Coronary artery (tissue), 2 donors: Measurements from ENCODE around the gene UBE2F.

ENCODE experiments used
- DNase-seq: peaks from one replicate; pipeline ENCODE4 v3.0.0-alpha.2; 2017; ENCODE audit warnings: low spot score
- H3K27ac ChIP-seq, 2 donors: fragments of 200-600 bp; sonication (generic); one replicate each; pipeline ENCODE4 v1.5.1; 2016 to 2019
- H3K4me3 ChIP-seq: fragments of 200-600 bp; sonication (generic); 2 replicates; pipeline ENCODE4 v1.5.1; 2016; ENCODE audit warnings: mild to moderate bottlenecking, moderate library complexity
- CTCF ChIP-seq: fragments of 200-600 bp; sonication (generic); IDR thresholded peaks from one replicate; pipeline ENCODE4 v1.5.1; 2019; ENCODE audit warnings: antibody characterized with exemption

Gene UBE2F

DNA sequence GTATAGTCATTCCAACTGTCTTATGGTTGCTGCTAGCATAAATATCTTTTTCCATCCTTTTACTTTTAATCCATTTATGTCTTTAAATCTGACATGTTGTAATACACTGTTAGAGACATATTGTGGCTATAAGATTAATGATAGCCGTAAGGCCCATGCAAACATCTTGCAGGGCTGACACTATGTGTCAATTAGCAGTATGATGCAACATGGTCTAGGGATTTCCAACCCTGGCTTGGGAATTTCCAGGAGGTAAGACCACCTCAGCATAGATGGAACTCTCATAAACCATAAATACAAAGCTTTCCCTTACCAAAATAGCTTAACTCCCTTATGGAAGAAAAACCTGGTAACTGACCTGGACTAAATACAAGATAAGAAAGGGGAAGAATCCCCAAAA is 110.5 kb downstream of the UBE2F start:
- Histone ChIP-seq H3K4me3 (no peak overlapping the region), H3K27ac (no peak overlapping the region)
- no peak for TF ChIP-seq CTCF
- no peak for DNase-seq

DNA sequence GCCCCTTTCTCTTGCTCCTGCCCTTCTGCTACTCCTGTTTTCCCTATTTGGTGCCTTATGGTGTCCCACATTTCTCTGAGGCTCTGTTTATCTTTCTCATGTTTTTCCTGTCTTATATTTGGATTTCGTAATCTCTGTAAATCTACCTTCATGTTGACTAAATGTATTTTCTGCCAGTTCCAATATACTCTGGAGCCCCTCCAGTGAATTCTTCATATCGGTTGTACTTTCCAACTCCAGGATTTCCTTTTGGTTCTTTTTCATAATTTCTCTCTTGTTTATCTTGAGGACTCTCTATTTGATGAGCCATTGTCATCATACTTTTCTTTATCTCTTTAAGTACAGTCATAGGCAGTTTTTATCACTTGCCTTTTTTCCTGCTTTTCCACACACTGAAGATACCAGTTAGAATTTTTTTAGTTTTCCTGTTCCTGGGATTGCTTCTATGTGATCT is 113.1 kb downstream of the UBE2F start:
- Histone ChIP-seq H3K4me3 (no peak overlapping the region), H3K27ac (no peak overlapping the region)
- no peak for DNase-seq
- TF ChIP-seq CTCF, result no peak

- H3K27ac ChIP-seq, result no peak overlapping the region
- no peak for TF ChIP-seq CTCF
- DNase-seq, result no peak
- H3K4me3 ChIP-seq, result no peak overlapping the region
Measured at GRCh38 chr2:238080518-238080917, 113.7 kb downstream of the UBE2F start.

GRCh38 chr2:238081150-238081549 is 114.3 kb downstream of the UBE2F start:
- DNase-seq, result no peak
- Histone ChIP-seq H3K27ac (no peak overlapping the region), H3K4me3 (no peak overlapping the region)
- TF ChIP-seq CTCF, result no peak

DNA sequence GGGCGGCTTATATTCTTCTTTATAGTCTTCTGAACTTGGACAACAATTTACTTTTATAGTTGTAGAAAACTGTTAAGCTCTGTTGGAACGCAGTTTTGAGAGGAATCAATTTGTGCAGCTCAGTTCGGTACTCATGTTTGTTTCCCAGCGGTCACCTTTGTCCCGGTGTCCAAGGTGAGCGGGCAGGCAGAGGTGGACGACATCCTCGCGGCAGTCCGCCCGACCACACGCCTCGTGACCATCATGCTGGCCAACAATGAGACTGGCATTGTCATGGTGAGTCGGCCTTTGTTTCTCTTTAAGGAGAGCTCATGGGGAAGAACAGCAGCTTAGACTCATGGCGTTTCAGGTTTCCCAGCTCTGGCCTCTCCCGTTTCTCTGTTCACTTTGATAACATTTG is 114.7 kb downstream of the UBE2F start:
- H3K27ac ChIP-seq, result no peak overlapping the region
- TF ChIP-seq CTCF, result no peak
- no peak for DNase-seq
- no peak overlapping the region for H3K4me3 ChIP-seq

DNA sequence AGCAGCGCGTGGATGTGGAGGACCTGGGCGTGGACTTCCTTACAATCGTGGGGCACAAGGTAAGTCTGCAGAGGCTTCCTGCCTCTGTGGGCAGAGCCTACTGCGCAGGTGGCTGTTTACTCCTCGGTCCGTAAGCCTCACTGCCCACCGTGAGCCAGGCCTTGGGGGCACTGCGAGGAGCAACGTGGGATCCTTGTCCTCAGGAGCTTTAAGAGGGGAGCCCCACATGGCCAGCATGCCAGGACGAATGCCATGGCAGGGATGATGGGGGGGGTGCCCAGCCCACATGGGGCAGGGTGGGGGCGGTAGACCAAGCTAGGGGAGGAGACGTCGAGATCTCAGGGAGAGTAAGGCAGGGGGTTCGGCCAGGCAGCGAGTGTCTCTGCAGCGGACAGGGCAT is 115.3 kb downstream of the UBE2F start:
- DNase-seq, result no peak
- Histone ChIP-seq H3K27ac (no peak overlapping the region), H3K4me3 (no peak overlapping the region)
- no peak for TF ChIP-seq CTCF

DNA sequence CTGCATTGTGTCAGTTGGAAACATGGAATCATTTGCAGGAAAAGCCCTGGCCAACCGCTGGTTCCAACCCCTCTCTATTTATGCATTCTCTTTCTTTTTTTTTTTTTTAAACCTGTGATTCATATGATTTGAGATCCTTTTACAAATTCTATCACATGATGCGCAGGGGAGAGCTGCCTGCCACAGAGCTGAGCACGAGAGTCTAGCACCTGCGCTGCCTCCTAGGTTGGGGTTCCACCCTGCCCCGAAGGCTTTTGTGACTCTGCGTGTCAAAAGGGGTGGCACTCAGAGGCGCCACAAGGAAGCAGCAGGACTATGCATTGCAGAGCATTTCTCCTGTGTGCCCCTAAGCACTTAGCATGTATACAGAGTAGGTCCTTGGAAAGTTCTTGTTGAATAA is 116.0 kb downstream of the UBE2F start:
- no peak for TF ChIP-seq CTCF
- H3K4me3 ChIP-seq, result no peak overlapping the region
- no peak overlapping the region for H3K27ac ChIP-seq
- no peak for DNase-seq
